ENCODE data around the gene HMCN1. TPM values are rescaled to one million over a fixed set of nuclear protein-coding genes. Genes with fewer than 3 reads are reported as not detected.

HMCN1 gene
- total RNA-seq, 1 donor from 2014 or later: not detected

GRCh38 chr1:186014370-186015037 is 280.3 kb downstream of the HMCN1 start:
- DNase-seq (ENCODE audit: low spot score): no peak
- intact Hi-C loops (cut with micrococcal nuclease): no loop called here
- Mint-ChIP-seq H3K4me1 (ENCODE audit: low read depth) (no peaks in the 10 kb centered on the region), H3K27me3 (ENCODE audit: insufficient read depth) (peaks cover 2% of the 10 kb centered on the region), H3K9me3 (no peaks in the 10 kb centered on the region), H3K36me3 (ENCODE audit: low read depth) (no peaks in the 10 kb centered on the region), H3K27ac (no peak overlapping the region), H3K4me3 (no peak overlapping the region)

GRCh38 chr1:186016856-186017255 is 282.7 kb downstream of the HMCN1 start:
- no peaks in the 10 kb centered on the region for H3K27me3 Mint-ChIP-seq (ENCODE audit: insufficient read depth)
- H3K36me3 Mint-ChIP-seq (ENCODE audit: low read depth): no peaks in the 10 kb centered on the region
- intact Hi-C loops (cut with micrococcal nuclease): no loop called here
- H3K4me3 Mint-ChIP-seq: no peak overlapping the region
- no peak overlapping the region for H3K27ac Mint-ChIP-seq
- DNase-seq (ENCODE audit: low spot score): no peak
- H3K9me3 Mint-ChIP-seq: no peaks in the 10 kb centered on the region
- no peaks in the 10 kb centered on the region for H3K4me1 Mint-ChIP-seq (ENCODE audit: low read depth)

GRCh38 chr1:186022184-186022583 is 288.0 kb downstream of the HMCN1 start:
- no peak for DNase-seq (ENCODE audit: low spot score)
- intact Hi-C loops (cut with micrococcal nuclease): no loop called here
- Mint-ChIP-seq H3K36me3 (ENCODE audit: low read depth) (no peaks in the 10 kb centered on the region), H3K27ac (no peak overlapping the region), H3K4me3 (no peak overlapping the region), H3K27me3 (ENCODE audit: insufficient read depth) (no peaks in the 10 kb centered on the region), H3K4me1 (ENCODE audit: low read depth) (no peaks in the 10 kb centered on the region), H3K9me3 (no peaks in the 10 kb centered on the region)

GRCh38 chr1:186026946-186027345 is 292.8 kb downstream of the HMCN1 start:
- Mint-ChIP-seq H3K36me3 (ENCODE audit: low read depth) (no peaks in the 10 kb centered on the region), H3K27me3 (ENCODE audit: insufficient read depth) (no peaks in the 10 kb centered on the region), H3K4me1 (ENCODE audit: low read depth) (no peaks in the 10 kb centered on the region), H3K27ac (no peak overlapping the region), H3K9me3 (no peaks in the 10 kb centered on the region), H3K4me3 (no peak overlapping the region)
- intact Hi-C loops (cut with micrococcal nuclease): no loop called here
- no peak for DNase-seq (ENCODE audit: low spot score)

- Mint-ChIP-seq H3K4me1 (ENCODE audit: low read depth) (no peaks in the 10 kb centered on the region), H3K9me3 (no peaks in the 10 kb centered on the region), H3K27ac (no peak overlapping the region), H3K27me3 (ENCODE audit: insufficient read depth) (no peaks in the 10 kb centered on the region), H3K4me3 (no peak overlapping the region), H3K36me3 (ENCODE audit: low read depth) (no peaks in the 10 kb centered on the region)
- intact Hi-C loops (cut with micrococcal nuclease): no loop called here
- DNase-seq (ENCODE audit: low spot score): no peak
These were observed 293.4 kb downstream of the HMCN1 start for GRCh38 chr1:186027621-186028020.

GRCh38 chr1:186030453-186030852 is 296.3 kb downstream of the HMCN1 start:
- H3K9me3 Mint-ChIP-seq: no peaks in the 10 kb centered on the region
- no peaks in the 10 kb centered on the region for H3K36me3 Mint-ChIP-seq (ENCODE audit: low read depth)
- no peak overlapping the region for H3K27ac Mint-ChIP-seq
- intact Hi-C loops (cut with micrococcal nuclease): no loop called here
- H3K4me1 Mint-ChIP-seq (ENCODE audit: low read depth): no peaks in the 10 kb centered on the region
- no peaks in the 10 kb centered on the region for H3K27me3 Mint-ChIP-seq (ENCODE audit: insufficient read depth)
- no peak overlapping the region for H3K4me3 Mint-ChIP-seq
- no peak for DNase-seq (ENCODE audit: low spot score)

GRCh38 chr1:186033847-186034271 is 299.7 kb downstream of the HMCN1 start:
- intact Hi-C loops (cut with micrococcal nuclease): no loop called here
- Mint-ChIP-seq H3K27ac (no peak overlapping the region), H3K9me3 (no peaks in the 10 kb centered on the region)

GRCh38 chr1:186042230-186042629 is 308.0 kb downstream of the HMCN1 start:
- intact Hi-C loops (cut with micrococcal nuclease): no loop called here
- Mint-ChIP-seq H3K27me3 (ENCODE audit: insufficient read depth) (no peaks in the 10 kb centered on the region), H3K4me1 (ENCODE audit: low read depth) (no peaks in the 10 kb centered on the region), H3K36me3 (ENCODE audit: low read depth) (no peaks in the 10 kb centered on the region), H3K4me3 (no peak overlapping the region), H3K27ac (no peak overlapping the region), H3K9me3 (no peaks in the 10 kb centered on the region)
- DNase-seq (ENCODE audit: low spot score): no peak

More at GRCh38 chr1:186033847-186034271, 299.7 kb downstream of the HMCN1 start:
- Mint-ChIP-seq H3K4me3 (no peak overlapping the region), H3K27me3 (ENCODE audit: insufficient read depth) (no peaks in the 10 kb centered on the region), H3K4me1 (ENCODE audit: low read depth) (no peaks in the 10 kb centered on the region), H3K36me3 (ENCODE audit: low read depth) (no peaks in the 10 kb centered on the region)
- DNase-seq (ENCODE audit: low spot score): no peak

DNA sequence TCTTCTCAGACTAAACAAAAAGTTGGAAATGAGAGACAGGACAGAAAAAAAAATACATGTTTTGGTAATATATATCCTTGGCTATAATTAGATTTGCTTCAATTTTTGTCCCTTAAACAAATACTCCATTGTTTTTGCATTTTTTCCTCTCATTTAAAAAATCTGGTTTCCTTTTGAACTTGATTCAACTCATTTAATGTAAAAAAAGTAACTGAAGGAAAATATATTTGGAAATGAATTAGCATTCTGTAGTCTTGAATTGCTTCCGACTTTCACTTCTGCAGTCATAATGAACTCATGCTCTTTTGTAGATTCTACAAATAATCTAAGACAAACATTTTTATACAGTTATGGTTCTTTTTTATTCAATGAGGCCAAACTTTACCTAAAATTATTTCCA is 309.1 kb downstream of the HMCN1 start:
- H3K4me3 Mint-ChIP-seq: no peak overlapping the region

DNA sequence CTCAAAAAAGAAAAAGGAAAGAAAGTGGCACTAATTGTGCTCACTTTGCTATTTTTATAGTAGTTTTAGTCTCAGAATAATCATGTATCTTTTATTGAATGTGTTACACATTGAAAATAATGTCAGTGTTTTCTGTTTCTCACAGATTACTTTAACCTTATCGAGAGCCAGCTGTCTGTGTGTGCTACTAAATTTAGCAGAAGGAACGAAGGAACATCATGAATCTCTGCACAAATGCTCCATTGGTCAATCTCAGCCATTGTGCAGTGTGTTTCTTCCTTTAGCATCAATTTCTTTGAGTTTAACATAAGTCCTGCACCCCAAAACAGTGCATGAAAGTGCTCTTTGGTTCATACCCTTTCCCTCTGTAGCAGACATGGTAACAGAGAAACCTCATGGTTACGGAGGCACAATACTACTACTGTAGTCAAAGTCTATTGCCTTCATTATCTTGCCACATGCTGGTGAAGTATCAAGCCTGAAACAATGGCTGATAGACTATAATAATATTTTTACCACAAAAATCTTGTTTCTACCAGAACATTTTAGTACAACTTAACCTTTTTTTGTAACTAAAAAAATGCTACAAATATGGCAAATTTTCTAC is 310.0 kb downstream of the HMCN1 start:
- no peaks in the 10 kb centered on the region for H3K4me1 Mint-ChIP-seq (ENCODE audit: low read depth)
- DNase-seq (ENCODE audit: low spot score): no peak
- H3K4me3 Mint-ChIP-seq: no peak overlapping the region
- H3K9me3 Mint-ChIP-seq: no peaks in the 10 kb centered on the region
- intact Hi-C loops (cut with micrococcal nuclease): no loop called here
- H3K27ac Mint-ChIP-seq: no peak overlapping the region
- no peaks in the 10 kb centered on the region for H3K36me3 Mint-ChIP-seq (ENCODE audit: low read depth)
- H3K27me3 Mint-ChIP-seq (ENCODE audit: insufficient read depth): peaks cover 3% of the 10 kb centered on the region

More for the DNA sequence above, 309.1 kb downstream of the HMCN1 start:
- no peak for DNase-seq (ENCODE audit: low spot score)
- Mint-ChIP-seq H3K4me1 (ENCODE audit: low read depth) (no peaks in the 10 kb centered on the region), H3K9me3 (no peaks in the 10 kb centered on the region), H3K27me3 (ENCODE audit: insufficient read depth) (peaks cover 3% of the 10 kb centered on the region), H3K36me3 (ENCODE audit: low read depth) (no peaks in the 10 kb centered on the region), H3K27ac (no peak overlapping the region)
- intact Hi-C loops (cut with micrococcal nuclease): no loop called here

DNA sequence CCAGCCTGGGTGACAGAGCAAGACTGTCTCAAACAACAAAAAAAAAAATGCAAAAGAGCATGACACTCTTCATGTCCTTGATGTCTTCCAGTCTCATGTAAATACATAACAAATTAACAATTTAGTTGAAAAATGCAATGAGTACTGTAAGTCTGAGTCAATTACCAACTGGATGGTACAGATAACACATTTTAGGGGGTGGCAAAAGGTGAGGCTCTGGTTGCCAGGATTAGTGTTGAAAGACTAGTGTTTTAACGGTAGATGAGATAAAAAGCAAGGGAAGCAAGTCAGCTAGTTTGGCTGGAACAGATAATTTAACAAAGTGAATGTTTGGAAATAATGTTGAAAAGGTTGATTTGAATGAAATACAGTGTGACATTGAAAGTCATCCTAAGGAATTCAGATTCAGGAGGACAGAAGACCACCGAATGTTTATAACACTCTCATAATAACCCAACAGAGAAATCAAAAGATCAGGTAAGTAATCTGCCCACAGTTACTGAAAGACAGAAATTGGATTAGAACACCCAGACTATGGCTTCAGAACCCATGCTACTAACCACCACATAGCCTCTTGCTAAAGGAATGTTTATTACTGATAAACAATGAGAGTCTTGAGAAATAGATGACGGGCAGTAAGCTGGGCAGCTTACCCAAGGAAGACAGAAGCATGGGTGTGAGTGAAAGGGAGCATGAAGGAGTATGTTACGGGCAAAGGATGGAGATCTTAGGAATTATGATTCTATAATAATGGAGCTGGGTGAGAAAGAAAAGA is 312.4 kb downstream of the HMCN1 start:
- intact Hi-C loops (cut with micrococcal nuclease): no loop called here
- Mint-ChIP-seq H3K36me3 (ENCODE audit: low read depth) (no peaks in the 10 kb centered on the region), H3K4me3 (no peak overlapping the region), H3K4me1 (ENCODE audit: low read depth) (no peaks in the 10 kb centered on the region), H3K9me3 (no peaks in the 10 kb centered on the region), H3K27me3 (ENCODE audit: insufficient read depth) (peaks cover 7% of the 10 kb centered on the region), H3K27ac (no peak overlapping the region)
- DNase-seq (ENCODE audit: low spot score): no peak

GRCh38 chr1:186050360-186050759 is 316.2 kb downstream of the HMCN1 start:
- peaks cover 9% of the 10 kb centered on the region for H3K27me3 Mint-ChIP-seq (ENCODE audit: insufficient read depth)
- no peak for DNase-seq (ENCODE audit: low spot score)
- no peaks in the 10 kb centered on the region for H3K4me1 Mint-ChIP-seq (ENCODE audit: low read depth)
- H3K36me3 Mint-ChIP-seq (ENCODE audit: low read depth): no peaks in the 10 kb centered on the region
- H3K9me3 Mint-ChIP-seq: no peaks in the 10 kb centered on the region
- no peak overlapping the region for H3K4me3 Mint-ChIP-seq
- no peak overlapping the region for H3K27ac Mint-ChIP-seq
- intact Hi-C loops (cut with micrococcal nuclease): no loop called here

- H3K27me3 Mint-ChIP-seq (ENCODE audit: insufficient read depth): peaks cover 8% of the 10 kb centered on the region
- H3K27ac Mint-ChIP-seq: no peak overlapping the region
- no peak for DNase-seq (ENCODE audit: low spot score)
- H3K9me3 Mint-ChIP-seq: no peaks in the 10 kb centered on the region
- H3K36me3 Mint-ChIP-seq (ENCODE audit: low read depth): no peaks in the 10 kb centered on the region
- intact Hi-C loops (cut with micrococcal nuclease): no loop called here
- no peak overlapping the region for H3K4me3 Mint-ChIP-seq
- no peaks in the 10 kb centered on the region for H3K4me1 Mint-ChIP-seq (ENCODE audit: low read depth)
These were observed 319.8 kb downstream of the HMCN1 start for GRCh38 chr1:186054003-186054402.
